ENCODE measurements around the gene SLC10A4. TPM values are rescaled to one million over a fixed set of nuclear protein-coding genes. Genes with fewer than 3 reads are reported as not detected.
"Not testable (repeated sequence)": the region's sequence is repeated elsewhere in the genome, so short reads cannot be mapped to it uniquely, and the experiment has no call there.

Gene SLC10A4
- total RNA-seq, 1 experiment from 2014 or later: 1.7 TPM

GRCh38 chr4:48439988-48440387 lies 43.2 kb upstream of the SLC10A4 start:
- H3K27me3 ChIP-seq (replicated peaks; ENCODE audit: control insufficient read depth, insufficient read depth, low read length): no peaks in the 10 kb centered on the region
- peaks cover 7% of the 10 kb centered on the region for H3K36me3 Mint-ChIP-seq (ENCODE audit: insufficient read depth, unreplicated experiment)
- H3K4me1 ChIP-seq: peaks cover 8% of the 10 kb centered on the region; the same call in 1 of the 2 replicates
- ChIA-PET POLR2A (no interaction called here), CTCF (no interaction called here)
- no TSS peak for BruUV-seq (replicated peaks)
- no peaks in the 10 kb centered on the region for H3K9me3 Mint-ChIP-seq (ENCODE audit: unreplicated experiment)
- DNase-seq: no peak
- H3K27me3 Mint-ChIP-seq (ENCODE audit: insufficient read depth, unreplicated experiment): no peaks in the 10 kb centered on the region
- H3K4me3 Mint-ChIP-seq (ENCODE audit: unreplicated experiment): no peak overlapping the region
- no peak for TF ChIP-seq CTCF (IDR thresholded peaks at IDR 0.05; ENCODE audit: insufficient read depth in 1 of 2, low read depth in 1 of 2, low read length in 1 of 2, severe bottlenecking in 1 of 2, unreplicated experiment in 1 of 2)
- intact Hi-C loops (cut with micrococcal nuclease; ENCODE audit: unreplicated experiment): loop anchor here (10.0 kb wide), 1 partner anchor 65 kb away; no protein-coding TSS in a partner anchor
- no peaks in the 10 kb centered on the region for H3K9me3 ChIP-seq
- no peak overlapping the region for H3K27ac Mint-ChIP-seq (ENCODE audit: unreplicated experiment)
- H3K36me3 ChIP-seq (ENCODE audit: control insufficient read depth, insufficient read depth, low read length): no peaks in the 10 kb centered on the region
- H3K4me1 Mint-ChIP-seq (ENCODE audit: low read depth, unreplicated experiment): peaks cover 7% of the 10 kb centered on the region
- H3K4me3 ChIP-seq (ENCODE audit: low read depth, low read length): no peak overlapping the region

GRCh38 chr4:48440914-48441313 lies 42.2 kb upstream of the SLC10A4 start:
- H3K4me1 Mint-ChIP-seq (ENCODE audit: low read depth, unreplicated experiment); H3K4me1 ChIP-seq; H3K36me3 ChIP-seq (ENCODE audit: control insufficient read depth, insufficient read depth, low read length); BruUV-seq (replicated peaks); H3K4me3 ChIP-seq (ENCODE audit: low read depth, low read length); H3K9me3 Mint-ChIP-seq (ENCODE audit: unreplicated experiment); H3K4me3 Mint-ChIP-seq (ENCODE audit: unreplicated experiment); CTCF ChIA-PET; POLR2A ChIA-PET; H3K27ac Mint-ChIP-seq (ENCODE audit: unreplicated experiment); H3K9me3 ChIP-seq; H3K36me3 Mint-ChIP-seq (ENCODE audit: insufficient read depth, unreplicated experiment); H3K27me3 Mint-ChIP-seq (ENCODE audit: insufficient read depth, unreplicated experiment); H3K27me3 ChIP-seq (replicated peaks; ENCODE audit: control insufficient read depth, insufficient read depth, low read length); DNase-seq: not testable (repeated sequence)
- intact Hi-C loops (cut with micrococcal nuclease; ENCODE audit: unreplicated experiment): loop anchor here (10.0 kb wide), 1 partner anchor 64 kb away; no protein-coding TSS in a partner anchor

GRCh38 chr4:48445704-48446103 lies 37.4 kb upstream of the SLC10A4 start:
- H3K9me3 Mint-ChIP-seq (ENCODE audit: unreplicated experiment): no peaks in the 10 kb centered on the region
- Histone ChIP-seq H3K27me3 (replicated peaks; ENCODE audit: control insufficient read depth, insufficient read depth, low read length) (no peaks in the 10 kb centered on the region), H3K9me3 (no peaks in the 10 kb centered on the region), H3K4me1 (peaks cover 9% of the 10 kb centered on the region), H3K4me3 (ENCODE audit: low read depth, low read length) (no peak overlapping the region), H3K36me3 (ENCODE audit: control insufficient read depth, insufficient read depth, low read length) (no peaks in the 10 kb centered on the region)
- ChIA-PET POLR2A (no interaction called here), CTCF (interaction anchor here (1.7 kb wide), 1 partner anchor 15 kb away, joined by 4 read pairs; no protein-coding TSS in a partner anchor)
- H3K27ac Mint-ChIP-seq (ENCODE audit: unreplicated experiment): no peak overlapping the region
- no TSS peak for BruUV-seq (replicated peaks)
- no peaks in the 10 kb centered on the region for H3K36me3 Mint-ChIP-seq (ENCODE audit: insufficient read depth, unreplicated experiment)
- DNase-seq: no peak
- peak; percentile 33 to 58 for TF ChIP-seq CTCF (IDR thresholded peaks at IDR 0.05; ENCODE audit: insufficient read depth in 1 of 2, low read depth in 1 of 2, low read length in 1 of 2, severe bottlenecking in 1 of 2, unreplicated experiment in 1 of 2)
- H3K4me3 Mint-ChIP-seq (ENCODE audit: unreplicated experiment): no peak overlapping the region
- no peaks in the 10 kb centered on the region for H3K27me3 Mint-ChIP-seq (ENCODE audit: insufficient read depth, unreplicated experiment)
- intact Hi-C loops (cut with micrococcal nuclease; ENCODE audit: unreplicated experiment): loop anchor here (10.0 kb wide), 1 partner anchor 59 kb away; no protein-coding TSS in a partner anchor
- peaks cover 10% of the 10 kb centered on the region for H3K4me1 Mint-ChIP-seq (ENCODE audit: low read depth, unreplicated experiment)

Measured in Caco-2 (cell line).